Lung (tissue), 12 donors: Measurements from ENCODE around the gene TMPRSS12. TPM values are rescaled to one million over a fixed set of nuclear protein-coding genes. Genes with fewer than 3 reads are reported as not detected.

ENCODE experiments used
- ATAC-seq: fragments of 200-7000 bp; cut with Tn5 transposase; one replicate; pipeline ENCODE4 v1.9.1; 2020; ENCODE audit warnings: moderate number of reproducible peaks; ENCODE audit not compliant: insufficient read depth, low FRiP score
- DNase-seq, 3 donors: peaks; one replicate each; pipeline ENCODE4 v3.0.0-alpha.2; 2013 to 2017
- H3K27ac ChIP-seq, 2 donors: one replicate each; pipeline ENCODE4 v1.5.1; 2013; ENCODE audit warnings: mild to moderate bottlenecking in 2 of 2, moderate library complexity in 2 of 2, control low read depth in 1 of 2, inconsistent platforms in 1 of 2, low read depth in 1 of 2, low read length in 1 of 2
- H3K27me3 ChIP-seq, 3 donors: one replicate each; pipeline ENCODE4 v1.5.1; 2013; ENCODE audit warnings: low read length in 2 of 3; ENCODE audit not compliant: control insufficient read depth in 3 of 3, insufficient read depth in 3 of 3
- H3K36me3 ChIP-seq, 4 donors: one replicate each; pipeline ENCODE4 v1.5.1; 2013; ENCODE audit warnings: low read length in 4 of 4, mild to moderate bottlenecking in 1 of 4, moderate library complexity in 1 of 4; ENCODE audit not compliant: control insufficient read depth in 4 of 4, insufficient read depth in 4 of 4
- H3K4me1 ChIP-seq, 5 donors: one replicate each; pipeline ENCODE4 v1.5.1; 2013; ENCODE audit warnings: low read length in 5 of 5, mild to moderate bottlenecking in 2 of 5, moderate library complexity in 1 of 5; ENCODE audit not compliant: control insufficient read depth in 5 of 5, insufficient read depth in 5 of 5
- H3K4me3 ChIP-seq: one replicate; pipeline ENCODE4 v1.5.1; 2013; ENCODE audit warnings: mild to moderate bottlenecking, control low read depth, moderate library complexity
- H3K9ac ChIP-seq, 2 donors: one replicate each; pipeline ENCODE4 v1.5.1; 2013; ENCODE audit warnings: low read length in 2 of 2, control low read depth in 1 of 2; ENCODE audit not compliant: insufficient read depth in 1 of 2
- H3K9me3 ChIP-seq, 4 donors: one replicate each; pipeline ENCODE4 v1.5.1; 2013; ENCODE audit warnings: low read length in 3 of 4, mild to moderate bottlenecking in 1 of 4, moderate library complexity in 1 of 4; ENCODE audit not compliant: control insufficient read depth in 4 of 4, insufficient read depth in 3 of 4
- WGBS, 2 donors: extraction: QIAGEN DNeasy Blood & Tissue Kit; methylation state at CpG; one replicate each; pipeline ENCODE4 v1.1.7; 2013; 5-methylcytosine and 5-hydroxymethylcytosine counted together
- polyA plus RNA-seq, 2 donors: library from polyadenylated mRNA; stranded (reverse); fragments of 200-250 nt; gene quantifications; one replicate each; pipeline ENCODE4 v1.2.1, GENCODE V29; 2013
- total RNA-seq, 2 donors: library from RNA; depleted of rRNA in 1 of 2; stranded (reverse); fragments of >200 nt in 1 of 2; gene quantifications; one replicate each; pipeline ENCODE4 v1.2.1, GENCODE V29; 2014 to 2021
- TF ChIP-seq, protein P1 (sequence below): IDR thresholded peaks from 2 replicates; pipeline ENCODE4 v1.5.1; 2012; ENCODE audit warnings: mild to moderate bottlenecking; ENCODE audit errors: control extremely low read depth, extremely low read depth
- donor health status: control.
- donor health status: control.
- donor health status: Bipolar disorder and iron deficiency.
- donor health status: healthy.
- donor health status: DM: yes; HTN: yes; CAD: no.

The TMPRSS12 gene
- total and polyA plus RNA-seq, 4 donors = not detected

DNA sequence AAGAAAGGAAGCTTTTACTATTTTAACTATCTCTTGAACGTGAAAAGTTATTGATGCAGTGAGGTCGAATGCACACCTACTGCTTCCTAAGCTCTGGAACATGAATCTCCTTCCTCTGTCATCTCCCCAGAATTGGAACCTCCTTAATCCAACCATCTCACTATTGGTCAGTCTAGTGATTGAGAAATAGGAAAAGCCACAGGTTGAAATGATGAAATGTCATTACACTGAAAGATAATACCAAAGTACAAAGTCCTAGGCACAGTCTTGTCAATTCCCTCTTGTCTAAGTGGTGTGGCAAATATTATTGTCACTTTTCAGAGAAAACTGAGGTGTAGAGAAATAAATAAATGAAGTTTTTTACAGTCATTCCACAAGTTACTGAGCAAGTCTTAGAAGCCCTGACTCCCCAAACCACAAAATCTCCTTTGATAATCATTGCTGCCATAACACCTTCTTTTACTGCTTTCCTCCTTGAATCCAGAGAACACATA is 90.1 kb downstream of the TMPRSS12 start:
- Histone ChIP-seq H3K36me3 (peaks cover 0 to 20% (median 7%) of the 10 kb centered on the region in 4 donors), H3K4me3 (no peak overlapping the region), H3K9me3 (peaks cover 0 to 7% (median 3%) of the 10 kb centered on the region in 4 donors), H3K27ac (no peak overlapping the region), H3K4me1 (peaks cover 5 to 26% (median 9%) of the 10 kb centered on the region in 5 donors), H3K27me3 (no peaks in the 10 kb centered on the region), H3K9ac (no peak overlapping the region)
- WGBS, 2 donors = 58 to 74% methylated on average over 2 of the region's 2 CpGs
- TF ChIP-seq, protein P1, sequence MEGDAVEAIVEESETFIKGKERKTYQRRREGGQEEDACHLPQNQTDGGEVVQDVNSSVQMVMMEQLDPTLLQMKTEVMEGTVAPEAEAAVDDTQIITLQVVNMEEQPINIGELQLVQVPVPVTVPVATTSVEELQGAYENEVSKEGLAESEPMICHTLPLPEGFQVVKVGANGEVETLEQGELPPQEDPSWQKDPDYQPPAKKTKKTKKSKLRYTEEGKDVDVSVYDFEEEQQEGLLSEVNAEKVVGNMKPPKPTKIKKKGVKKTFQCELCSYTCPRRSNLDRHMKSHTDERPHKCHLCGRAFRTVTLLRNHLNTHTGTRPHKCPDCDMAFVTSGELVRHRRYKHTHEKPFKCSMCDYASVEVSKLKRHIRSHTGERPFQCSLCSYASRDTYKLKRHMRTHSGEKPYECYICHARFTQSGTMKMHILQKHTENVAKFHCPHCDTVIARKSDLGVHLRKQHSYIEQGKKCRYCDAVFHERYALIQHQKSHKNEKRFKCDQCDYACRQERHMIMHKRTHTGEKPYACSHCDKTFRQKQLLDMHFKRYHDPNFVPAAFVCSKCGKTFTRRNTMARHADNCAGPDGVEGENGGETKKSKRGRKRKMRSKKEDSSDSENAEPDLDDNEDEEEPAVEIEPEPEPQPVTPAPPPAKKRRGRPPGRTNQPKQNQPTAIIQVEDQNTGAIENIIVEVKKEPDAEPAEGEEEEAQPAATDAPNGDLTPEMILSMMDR = no peak
- DNase-seq = no peak
- ATAC-seq = no peak

DNA sequence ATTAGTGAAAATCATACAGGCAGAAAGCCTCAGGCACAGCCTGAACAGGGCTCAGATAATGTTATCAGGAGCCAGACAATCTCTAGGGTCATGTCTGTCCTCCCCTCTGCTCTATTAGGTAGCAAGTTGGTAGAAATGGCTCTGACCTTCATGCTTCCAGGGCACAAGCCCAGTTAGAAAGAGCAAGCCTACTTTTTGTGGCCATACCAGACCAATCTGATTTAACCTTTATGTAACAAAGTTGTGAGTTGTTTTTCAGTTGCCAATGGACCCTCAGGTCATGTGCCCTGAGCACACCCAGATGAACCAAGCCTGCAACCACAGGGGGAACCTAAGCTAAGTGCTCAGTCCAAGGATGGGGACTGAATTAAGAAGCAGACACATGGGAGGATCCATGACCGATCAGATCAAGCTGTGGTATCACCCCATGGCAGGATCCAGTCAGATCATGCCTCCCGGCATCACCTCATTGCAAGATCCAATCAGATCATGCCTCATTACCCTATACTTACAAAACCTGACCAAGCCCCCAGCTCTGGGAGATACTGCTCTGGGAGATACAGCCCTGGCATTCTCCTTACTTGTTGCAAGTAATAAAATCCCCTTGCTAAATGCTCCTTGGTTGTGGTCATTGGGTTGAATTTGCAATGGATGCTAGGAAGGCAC is 90.9 kb downstream of the TMPRSS12 start:
- ATAC-seq (no peak), DNase-seq (no peak)
- H3K36me3 ChIP-seq = peaks cover 0 to 14% (median 7%) of the 10 kb centered on the region in 4 donors
- H3K4me1 ChIP-seq = peaks cover 2 to 18% (median 5%) of the 10 kb centered on the region in 5 donors
- no peaks in the 10 kb centered on the region for H3K27me3 ChIP-seq
- peak overlapping the region in 1 of 2 donors; percentile 5 for H3K27ac ChIP-seq
- H3K9ac ChIP-seq = no peak overlapping the region
- no peak overlapping the region for H3K4me3 ChIP-seq
- H3K9me3 ChIP-seq = peaks cover 0 to 9% (median 3%) of the 10 kb centered on the region in 4 donors
- 95 to 96% methylated on average over 2 of the region's 2 CpGs for WGBS, 2 donors
- TF ChIP-seq, protein P1 = no peak

DNA sequence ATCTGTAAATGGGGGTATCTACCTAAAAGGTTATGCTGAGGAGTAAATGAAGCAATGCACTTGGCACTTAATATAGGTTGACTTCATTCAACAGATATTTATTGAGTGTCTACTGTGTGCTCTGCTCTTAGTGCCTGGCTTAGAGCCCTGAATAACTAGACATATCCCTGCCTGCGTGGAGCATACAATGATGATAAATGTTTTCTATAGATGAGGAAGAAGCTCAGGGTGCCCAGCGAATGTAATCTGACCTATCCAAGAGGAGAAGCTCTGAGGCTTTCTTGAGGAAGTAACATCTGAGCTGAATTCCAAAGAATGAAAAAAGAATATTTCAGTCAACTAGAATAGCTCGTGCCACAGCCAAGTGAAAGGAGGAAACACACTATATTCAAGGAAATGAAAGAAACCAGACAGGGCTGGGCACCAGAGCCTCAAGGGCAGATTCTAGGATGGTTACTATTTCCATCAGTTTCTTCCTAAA is 91.7 kb downstream of the TMPRSS12 start:
- DNase-seq (no peak), ATAC-seq (no peak)
- H3K27me3 ChIP-seq = no peaks in the 10 kb centered on the region
- TF ChIP-seq, protein P1 = no peak
- H3K4me3 ChIP-seq = no peak overlapping the region
- whole genome bisulfite sequencing, 2 donors = 14 to 26% methylated on average over 3 of the region's 3 CpGs
- H3K36me3 ChIP-seq = peaks cover 0 to 14% (median 7%) of the 10 kb centered on the region in 4 donors
- H3K4me1 ChIP-seq = peaks cover 0 to 12% (median 5%) of the 10 kb centered on the region in 5 donors
- peaks cover 0 to 9% (median 3%) of the 10 kb centered on the region in 4 donors for H3K9me3 ChIP-seq
- H3K27ac ChIP-seq = peak overlapping the region; percentile 55 to 78
- H3K9ac ChIP-seq = peak overlapping the region in 1 of 2 donors; percentile 33
